Measurements from ENCODE around the gene GNA12.
A peak's percentile ranks its signal among the peaks of the same experiment; 100 is the strongest.
"Not testable (repeated sequence)": the region's sequence is repeated elsewhere in the genome, so short reads cannot be mapped to it uniquely, and the experiment has no call there.

The GNA12 gene

GRCh38 chr7:2751086-2751485 lies 93.0 kb downstream of the GNA12 start:
- no peak for DNase-seq (ENCODE audit: low spot score)

GRCh38 chr7:2750004-2750407 lies 94.1 kb downstream of the GNA12 start:
- DNase-seq (ENCODE audit: low spot score): no peak

GRCh38 chr7:2748684-2749083 lies 95.4 kb downstream of the GNA12 start:
- not testable (repeated sequence) for DNase-seq (ENCODE audit: low spot score)

GRCh38 chr7:2743523-2744185 lies 100.5 kb downstream of the GNA12 start:
- DNase-seq (ENCODE audit: low spot score): not testable (repeated sequence)

GRCh38 chr7:2738766-2739549 lies 105.2 kb downstream of the GNA12 start:
- no peak for DNase-seq (ENCODE audit: low spot score)

- DNase-seq (ENCODE audit: low spot score): no peak
Measured at GRCh38 chr7:2737771-2738540, 106.2 kb downstream of the GNA12 start.

GRCh38 chr7:2737005-2737743 lies 106.9 kb downstream of the GNA12 start:
- not testable (repeated sequence) for DNase-seq (ENCODE audit: low spot score)

- DNase-seq (ENCODE audit: low spot score): no peak
Measured at GRCh38 chr7:2736411-2736914, 107.6 kb downstream of the GNA12 start.

GRCh38 chr7:2735744-2736143 lies 108.4 kb downstream of the GNA12 start:
- DNase-seq (ENCODE audit: low spot score): no peak

GRCh38 chr7:2734751-2735571 lies 109.1 kb downstream of the GNA12 start:
- DNase-seq (ENCODE audit: low spot score): no peak

- no peak for DNase-seq (ENCODE audit: low spot score)
Measured at GRCh38 chr7:2734084-2734686, 109.9 kb downstream of the GNA12 start.

- peak; percentile 44 for DNase-seq (ENCODE audit: low spot score)
Measured at GRCh38 chr7:2732959-2733584, 111.0 kb downstream of the GNA12 start.

- no peak for DNase-seq (ENCODE audit: low spot score)
Measured at GRCh38 chr7:2732388-2732787, 111.7 kb downstream of the GNA12 start.

- no peak for DNase-seq (ENCODE audit: low spot score)
Measured at GRCh38 chr7:2730846-2731770, 113.0 kb downstream of the GNA12 start.

GRCh38 chr7:2729893-2730716 lies 114.0 kb downstream of the GNA12 start:
- DNase-seq (ENCODE audit: low spot score): no peak

GRCh38 chr7:2729031-2729892 lies 114.8 kb downstream of the GNA12 start:
- DNase-seq (ENCODE audit: low spot score): no peak
